ENCODE measurements around the gene CXCL14.

Gene CXCL14

GRCh38 chr5:135604056-135604455, 25.3 kb upstream of the CXCL14 start:
- Histone ChIP-seq H3K36me3 (ENCODE audit: insufficient read depth, low read length) (no peaks in the 10 kb centered on the region), H3K27me3 (ENCODE audit: insufficient read depth, low read length) (no peaks in the 10 kb centered on the region), H3K9me3 (ENCODE audit: low read length) (no peaks in the 10 kb centered on the region), H2AFZ (ENCODE audit: low read depth, low read length) (no peak overlapping the region), H3K4me3 (ENCODE audit: low read length) (no peak overlapping the region), H3K4me1 (ENCODE audit: insufficient read depth, low read length) (no peaks in the 10 kb centered on the region)

- H2AFZ ChIP-seq (ENCODE audit: low read depth, low read length) = no peak overlapping the region
- no peaks in the 10 kb centered on the region for H3K9me3 ChIP-seq (ENCODE audit: low read length)
- no peaks in the 10 kb centered on the region for H3K36me3 ChIP-seq (ENCODE audit: insufficient read depth, low read length)
- no peak overlapping the region for H3K4me3 ChIP-seq (ENCODE audit: low read length)
- no peaks in the 10 kb centered on the region for H3K27me3 ChIP-seq (ENCODE audit: insufficient read depth, low read length)
- H3K4me1 ChIP-seq (ENCODE audit: insufficient read depth, low read length) = no peaks in the 10 kb centered on the region
These were observed 24.3 kb upstream of the CXCL14 start for GRCh38 chr5:135602882-135603721.

- Histone ChIP-seq H3K27me3 (ENCODE audit: insufficient read depth, low read length) (no peaks in the 10 kb centered on the region), H2AFZ (ENCODE audit: low read depth, low read length) (no peak overlapping the region), H3K36me3 (ENCODE audit: insufficient read depth, low read length) (no peaks in the 10 kb centered on the region), H3K4me3 (ENCODE audit: low read length) (no peak overlapping the region), H3K9me3 (ENCODE audit: low read length) (no peaks in the 10 kb centered on the region), H3K4me1 (ENCODE audit: insufficient read depth, low read length) (no peaks in the 10 kb centered on the region)
These were observed 22.7 kb upstream of the CXCL14 start for GRCh38 chr5:135601466-135601865.

- no peaks in the 10 kb centered on the region for H3K4me1 ChIP-seq (ENCODE audit: insufficient read depth, low read length)
- no peak overlapping the region for H3K4me3 ChIP-seq (ENCODE audit: low read length)
- no peaks in the 10 kb centered on the region for H3K27me3 ChIP-seq (ENCODE audit: insufficient read depth, low read length)
- H3K36me3 ChIP-seq (ENCODE audit: insufficient read depth, low read length) = no peaks in the 10 kb centered on the region
- H2AFZ ChIP-seq (ENCODE audit: low read depth, low read length) = no peak overlapping the region
- H3K9me3 ChIP-seq (ENCODE audit: low read length) = no peaks in the 10 kb centered on the region
These were observed 22.2 kb upstream of the CXCL14 start for GRCh38 chr5:135600971-135601381.

- no peaks in the 10 kb centered on the region for H3K27me3 ChIP-seq (ENCODE audit: insufficient read depth, low read length)
- no peak overlapping the region for H3K4me3 ChIP-seq (ENCODE audit: low read length)
- no peaks in the 10 kb centered on the region for H3K36me3 ChIP-seq (ENCODE audit: insufficient read depth, low read length)
- H2AFZ ChIP-seq (ENCODE audit: low read depth, low read length) = no peak overlapping the region
- H3K9me3 ChIP-seq (ENCODE audit: low read length) = no peaks in the 10 kb centered on the region
- H3K4me1 ChIP-seq (ENCODE audit: insufficient read depth, low read length) = no peaks in the 10 kb centered on the region
These were observed 21.4 kb upstream of the CXCL14 start for GRCh38 chr5:135600152-135600570.

GRCh38 chr5:135599421-135600151, 20.8 kb upstream of the CXCL14 start:
- H3K27me3 ChIP-seq (ENCODE audit: insufficient read depth, low read length) = no peaks in the 10 kb centered on the region
- no peak overlapping the region for H2AFZ ChIP-seq (ENCODE audit: low read depth, low read length)
- no peaks in the 10 kb centered on the region for H3K9me3 ChIP-seq (ENCODE audit: low read length)
- H3K4me1 ChIP-seq (ENCODE audit: insufficient read depth, low read length) = no peaks in the 10 kb centered on the region
- H3K4me3 ChIP-seq (ENCODE audit: low read length) = no peak overlapping the region
- no peaks in the 10 kb centered on the region for H3K36me3 ChIP-seq (ENCODE audit: insufficient read depth, low read length)

- Histone ChIP-seq H3K36me3 (ENCODE audit: insufficient read depth, low read length) (no peaks in the 10 kb centered on the region), H3K4me1 (ENCODE audit: insufficient read depth, low read length) (no peaks in the 10 kb centered on the region), H3K27me3 (ENCODE audit: insufficient read depth, low read length) (no peaks in the 10 kb centered on the region), H3K4me3 (ENCODE audit: low read length) (no peak overlapping the region), H2AFZ (ENCODE audit: low read depth, low read length) (no peak overlapping the region), H3K9me3 (ENCODE audit: low read length) (no peaks in the 10 kb centered on the region)
These were observed 20.1 kb upstream of the CXCL14 start for GRCh38 chr5:135598691-135599395.

- H3K9me3 ChIP-seq (ENCODE audit: low read length) = no peaks in the 10 kb centered on the region
- no peaks in the 10 kb centered on the region for H3K27me3 ChIP-seq (ENCODE audit: insufficient read depth, low read length)
- no peak overlapping the region for H3K4me3 ChIP-seq (ENCODE audit: low read length)
These were observed 18.0 kb upstream of the CXCL14 start for GRCh38 chr5:135596788-135597187.

GRCh38 chr5:135596157-135596763, 17.5 kb upstream of the CXCL14 start:
- peaks cover 1% of the 10 kb centered on the region for H3K27me3 ChIP-seq (ENCODE audit: insufficient read depth, low read length)
- H3K4me1 ChIP-seq (ENCODE audit: insufficient read depth, low read length) = no peaks in the 10 kb centered on the region
- no peak overlapping the region for H2AFZ ChIP-seq (ENCODE audit: low read depth, low read length)
- no peak overlapping the region for H3K4me3 ChIP-seq (ENCODE audit: low read length)
- H3K36me3 ChIP-seq (ENCODE audit: insufficient read depth, low read length) = no peaks in the 10 kb centered on the region
- H3K9me3 ChIP-seq (ENCODE audit: low read length) = no peaks in the 10 kb centered on the region

More at GRCh38 chr5:135596788-135597187, 18.0 kb upstream of the CXCL14 start:
- Histone ChIP-seq H2AFZ (ENCODE audit: low read depth, low read length) (no peak overlapping the region), H3K4me1 (ENCODE audit: insufficient read depth, low read length) (no peaks in the 10 kb centered on the region), H3K36me3 (ENCODE audit: insufficient read depth, low read length) (no peaks in the 10 kb centered on the region)

- Histone ChIP-seq H3K36me3 (ENCODE audit: insufficient read depth, low read length) (no peaks in the 10 kb centered on the region), H3K4me3 (ENCODE audit: low read length) (no peak overlapping the region), H3K27me3 (ENCODE audit: insufficient read depth, low read length) (peaks cover 3% of the 10 kb centered on the region), H3K9me3 (ENCODE audit: low read length) (no peaks in the 10 kb centered on the region), H2AFZ (ENCODE audit: low read depth, low read length) (no peak overlapping the region), H3K4me1 (ENCODE audit: insufficient read depth, low read length) (no peaks in the 10 kb centered on the region)
These were observed 15.7 kb upstream of the CXCL14 start for GRCh38 chr5:135594416-135594960.

GRCh38 chr5:135593886-135594285, 15.1 kb upstream of the CXCL14 start:
- Histone ChIP-seq H3K4me1 (ENCODE audit: insufficient read depth, low read length) (no peaks in the 10 kb centered on the region), H3K36me3 (ENCODE audit: insufficient read depth, low read length) (no peaks in the 10 kb centered on the region), H3K9me3 (ENCODE audit: low read length) (no peaks in the 10 kb centered on the region), H3K4me3 (ENCODE audit: low read length) (no peak overlapping the region), H3K27me3 (ENCODE audit: insufficient read depth, low read length) (peaks cover 3% of the 10 kb centered on the region), H2AFZ (ENCODE audit: low read depth, low read length) (no peak overlapping the region)

- Histone ChIP-seq H3K36me3 (ENCODE audit: insufficient read depth, low read length) (no peaks in the 10 kb centered on the region), H3K9me3 (ENCODE audit: low read length) (no peaks in the 10 kb centered on the region), H2AFZ (ENCODE audit: low read depth, low read length) (no peak overlapping the region), H3K27me3 (ENCODE audit: insufficient read depth, low read length) (peaks cover 5% of the 10 kb centered on the region), H3K4me1 (ENCODE audit: insufficient read depth, low read length) (no peaks in the 10 kb centered on the region), H3K4me3 (ENCODE audit: low read length) (no peak overlapping the region)
These were observed 14.3 kb upstream of the CXCL14 start for GRCh38 chr5:135593141-135593540.
